H1 (cell line): ENCODE results near the gene PHACTR2. TPM values are rescaled to one million over a fixed set of nuclear protein-coding genes. Genes with fewer than 3 reads are reported as not detected.

Source experiments
- CTCF ChIA-PET: fragments of 300-600 bp; sonication (Branson Sonifier 250); formaldehyde crosslinking; loops from one replicate; lab custom pipeline; 2021; ENCODE audit not compliant: partially characterized antibody; lab: Charles Lee
- POLR2A ChIA-PET: fragments of 300-600 bp; sonication (Branson Sonifier 250); formaldehyde crosslinking; loops from one replicate; lab custom pipeline; 2021; ENCODE audit warnings: inconsistent platforms; ENCODE audit not compliant: partially characterized antibody; lab: Charles Lee
- DNase-seq, 2 experiments: peaks; one replicate each; pipeline versions ENCODE4 v3.0.0 to v3.0.0-alpha.2; 2010 to 2022; ENCODE audit warnings: low spot score in 2 of 2, low read depth in 1 of 2, mixed read lengths in 1 of 2
- FAIRE-seq: peaks from 2 replicates; lab custom pipeline; 2011; peaks lifted over from hg19 to GRCh38; lab: Jason Lieb, UNC
- H2AFZ ChIP-seq: 2 replicates; pipeline ENCODE4 v1.8.1; 2012; ENCODE audit warnings: low read length, inconsistent platforms
- H2AK5ac ChIP-seq: 2 replicates; pipeline ENCODE4 v1.6.1; 2013; ENCODE audit warnings: low read depth, low read length
- H2BK120ac ChIP-seq: replicated peaks from 2 replicates; pipeline ENCODE3; 2013; ENCODE audit warnings: low read depth, low read length, inconsistent platforms
- H2BK12ac ChIP-seq: 2 replicates; pipeline ENCODE4 v1.6.1; 2013; ENCODE audit warnings: low read depth, low read length
- H2BK15ac ChIP-seq: 2 replicates; pipeline ENCODE4 v1.6.1; 2013; ENCODE audit warnings: low read length
- H2BK20ac ChIP-seq: 2 replicates; pipeline ENCODE4 v1.6.1; 2013; ENCODE audit warnings: low read length
- H2BK5ac ChIP-seq: 2 replicates; pipeline ENCODE4 v1.6.1; 2013; ENCODE audit warnings: low read depth, low read length
- H3K14ac ChIP-seq: 2 replicates; pipeline ENCODE4 v1.6.1; 2013; ENCODE audit warnings: inconsistent platforms; ENCODE audit not compliant: insufficient read length
- H3K18ac ChIP-seq: 2 replicates; pipeline ENCODE4 v1.6.1; 2013; ENCODE audit warnings: low read length; ENCODE audit errors: extremely low read depth
- H3K23ac ChIP-seq: 2 replicates; pipeline ENCODE4 v1.6.1; 2013; ENCODE audit warnings: inconsistent platforms; ENCODE audit not compliant: insufficient read length
- H3K23me2 ChIP-seq: 2 replicates; pipeline ENCODE4 v1.6.1; 2013; ENCODE audit warnings: low read depth, low read length
- H3K27ac ChIP-seq: 2 replicates; pipeline ENCODE4 v1.6.1; 2011; ENCODE audit warnings: low read depth, low read length, inconsistent platforms
- H3K27me3 ChIP-seq, 4 experiments: replicated peaks in 1 of 4; 1 replicate in 1 of 4; 2 replicates in 3 of 4; pipeline versions ENCODE4 v1.6.1 to v1.8.1; 2011 to 2013; ENCODE audit warnings: low read length in 3 of 4, mild to moderate bottlenecking in 3 of 4, inconsistent platforms in 2 of 4, mixed read lengths in 2 of 4, moderate library complexity in 1 of 4; ENCODE audit not compliant: control insufficient read depth in 3 of 4, insufficient read depth in 3 of 4; ENCODE audit errors: extremely low read depth in 1 of 4
- H3K36me3 ChIP-seq, 4 experiments: 2 replicates each; pipeline versions ENCODE4 v1.6.1 to v1.8.1; 2011 to 2013; ENCODE audit warnings: mild to moderate bottlenecking in 4 of 4, low read length in 3 of 4, moderate library complexity in 2 of 4, control low read depth in 1 of 4, inconsistent platforms in 1 of 4; ENCODE audit not compliant: insufficient read depth in 4 of 4, control insufficient read depth in 2 of 4
- H3K4ac ChIP-seq: replicated peaks from 2 replicates; pipeline ENCODE3; 2013; ENCODE audit warnings: low read length, low read depth, mixed read lengths, inconsistent platforms; ENCODE audit not compliant: insufficient read length
- H3K4me1 ChIP-seq, 4 experiments: replicated peaks in 1 of 4; 1 replicate in 1 of 4; 2 replicates in 3 of 4; pipeline versions ENCODE4 v1.6.1 to v1.8.1; 2011 to 2013; ENCODE audit warnings: low read length in 3 of 4, inconsistent platforms in 2 of 4, mixed read lengths in 1 of 4; ENCODE audit not compliant: insufficient read depth in 4 of 4, control insufficient read depth in 3 of 4
- H3K4me2 ChIP-seq, 2 experiments: 2 replicates each; pipeline versions ENCODE4 v1.6.1 to v1.8.1; 2011 to 2013; ENCODE audit warnings: low read depth in 2 of 2, low read length in 2 of 2, control low read depth in 1 of 2, inconsistent platforms in 1 of 2, mild to moderate bottlenecking in 1 of 2; ENCODE audit not compliant: insufficient read depth in 1 of 2
- H3K4me3 ChIP-seq, 4 experiments: fragments of 200-600, 300-600 bp in 1 of 4; sonication (generic), shearing (Covaris generic), sonication (Bioruptor Twin) in 1 of 4; 2 replicates each; pipeline versions ENCODE4 v1.5.1 to v1.8.1; 2011 to 2016; ENCODE audit warnings: low read length in 4 of 4, low read depth in 3 of 4, control low read depth in 2 of 4, inconsistent platforms in 2 of 4, mild to moderate bottlenecking in 2 of 4, mixed read lengths in 1 of 4, moderate library complexity in 1 of 4; ENCODE audit not compliant: insufficient read depth in 2 of 4; ENCODE audit errors: extremely low read depth in 1 of 4
- H3K56ac ChIP-seq: replicated peaks from 2 replicates; pipeline ENCODE3; 2013; ENCODE audit warnings: low read depth, mild to moderate bottlenecking, mixed read lengths, low read length, inconsistent platforms; ENCODE audit not compliant: insufficient read length
- H3K79me1 ChIP-seq: 2 replicates; pipeline ENCODE4 v1.6.1; 2013; ENCODE audit warnings: low read depth, low read length, control low read depth
- H3K79me2 ChIP-seq, 2 experiments: 2 replicates each; pipeline versions ENCODE4 v1.6.1 to v1.8.1; 2012 to 2013; ENCODE audit warnings: low read length in 2 of 2, mild to moderate bottlenecking in 2 of 2, inconsistent platforms in 1 of 2; ENCODE audit not compliant: insufficient read depth in 2 of 2, control insufficient read depth in 1 of 2
- H3K9ac ChIP-seq, 4 experiments: replicated peaks in 1 of 4; 1 replicate in 1 of 4; 2 replicates in 3 of 4; pipeline versions ENCODE4 v1.6.1 to v1.8.1; 2011 to 2013; ENCODE audit warnings: low read depth in 3 of 4, low read length in 3 of 4, control low read depth in 2 of 4, mild to moderate bottlenecking in 2 of 4, moderate library complexity in 2 of 4, inconsistent platforms in 1 of 4; ENCODE audit errors: extremely low read depth in 1 of 4
- H3K9me3 ChIP-seq, 2 experiments: 2 replicates each; pipeline versions ENCODE4 v1.6.1 to v1.8.1; 2012 to 2013; ENCODE audit warnings: mild to moderate bottlenecking in 2 of 2, moderate library complexity in 2 of 2, control low read depth in 1 of 2, inconsistent platforms in 1 of 2, low read depth in 1 of 2, low read length in 1 of 2, mixed read lengths in 1 of 2; ENCODE audit not compliant: insufficient read depth in 2 of 2
- H4K20me1 ChIP-seq, 2 experiments: replicated peaks in 1 of 2; 2 replicates each; pipeline versions ENCODE3 to v1.8.1; 2011 to 2013; ENCODE audit warnings: inconsistent platforms in 2 of 2, low read length in 2 of 2, mild to moderate bottlenecking in 1 of 2; ENCODE audit not compliant: insufficient read depth in 2 of 2, control insufficient read depth in 1 of 2
- H4K5ac ChIP-seq: 2 replicates; pipeline ENCODE4 v1.6.1; 2013; ENCODE audit warnings: low read length, low read depth, mixed read lengths, inconsistent platforms; ENCODE audit not compliant: insufficient read length
- H4K8ac ChIP-seq: 2 replicates; pipeline ENCODE4 v1.8.0; 2013; ENCODE audit warnings: mild to moderate bottlenecking, moderate library complexity, low read length, inconsistent platforms; ENCODE audit not compliant: insufficient read depth; ENCODE audit errors: extremely low read depth
- H4K91ac ChIP-seq: replicated peaks from 2 replicates; pipeline ENCODE3; 2013; ENCODE audit warnings: low read length, mixed read lengths, inconsistent platforms; ENCODE audit not compliant: insufficient read length
- BCL11A ChIP-seq, 2 experiments: IDR thresholded peaks; one replicate each; pipeline ENCODE4 v1.6.1; 2011; ENCODE audit warnings: low read depth in 2 of 2, low read length in 2 of 2, mild to moderate bottlenecking in 2 of 2
- CBX5 ChIP-seq: fragments of 300-800, 300-1000 bp; sonication (generic); IDR thresholded peaks from 2 replicates; pipeline ENCODE4 v1.7.1; 2016; ENCODE audit warnings: antibody characterized with exemption, low read length, low read depth
- CHD1 ChIP-seq: IDR thresholded peaks from 2 replicates; pipeline ENCODE4 v1.6.1; 2012; ENCODE audit warnings: low read depth, low read length, improper control_type of control experiment
- CHD2 ChIP-seq: IDR thresholded peaks from 2 replicates; pipeline ENCODE4 v1.6.1; 2012; ENCODE audit warnings: low read length, improper control_type of control experiment
- CTBP2 ChIP-seq: IDR thresholded peaks from 2 replicates; pipeline ENCODE4 v1.7.0; 2011; ENCODE audit warnings: borderline replicate concordance, mild to moderate bottlenecking, moderate library complexity, mixed read lengths, low read length; ENCODE audit not compliant: insufficient read depth, insufficient read length
- MAFK ChIP-seq: IDR thresholded peaks from 2 replicates; pipeline ENCODE4 v1.6.1; 2012; ENCODE audit warnings: low read depth, mild to moderate bottlenecking, improper control_type of control experiment, low read length
- PHF8 ChIP-seq: fragments of 200-600 bp; sonication (generic); conservative IDR thresholded peaks from 2 replicates; pipeline ENCODE4 v1.7.1; 2012; ENCODE audit warnings: low read depth, mild to moderate bottlenecking, inconsistent platforms, low read length, moderate library complexity
- SIN3A ChIP-seq, 2 experiments: IDR thresholded peaks in 1 of 2; conservative IDR thresholded peaks in 1 of 2; 2 replicates each; pipeline ENCODE4 v1.6.1; 2011 to 2012; ENCODE audit warnings: low read length in 2 of 2, improper control_type of control experiment in 1 of 2, low read depth in 1 of 2, mild to moderate bottlenecking in 1 of 2
- SUZ12 ChIP-seq: fragments of 200-600 bp; sonication (generic); IDR thresholded peaks from 2 replicates; pipeline ENCODE4 v1.6.1; 2012; ENCODE audit warnings: mild to moderate bottlenecking, inconsistent platforms, low read length, moderate library complexity, mixed read lengths
- TAF1 ChIP-seq: IDR thresholded peaks from 2 replicates; pipeline ENCODE4 v1.6.1; 2011; ENCODE audit warnings: mild to moderate bottlenecking, low read depth, low read length
- TCF12 ChIP-seq: IDR thresholded peaks from 2 replicates; pipeline ENCODE4 v1.6.1; 2011; ENCODE audit warnings: low read depth, mild to moderate bottlenecking, low read length
- TEAD4 ChIP-seq: IDR thresholded peaks from 2 replicates; pipeline ENCODE4 v1.6.1; 2012; ENCODE audit warnings: low read depth, low read length, inconsistent platforms, mixed read lengths
- YY1 ChIP-seq: IDR thresholded peaks from 2 replicates; pipeline ENCODE4 v1.6.1; 2011; ENCODE audit warnings: low read depth, mild to moderate bottlenecking, low read length
- WGBS, 2 experiments: shearing (Covaris generic) in 1 of 2; methylation state at CpG; one replicate each; pipeline versions ENCODE4 v1.1.6 to v1.1.7; 2013 to 2015; ENCODE audit warnings: low lambda C conversion rate in 2 of 2, mixed read lengths in 2 of 2, inconsistent platforms in 1 of 2, low coverage in 1 of 2, missing lambda C conversion rate in 1 of 2; ENCODE audit not compliant: insufficient replicate concordance in 2 of 2, insufficient coverage in 1 of 2, insufficient read length in 1 of 2; ENCODE audit errors: extremely low coverage in 1 of 2, missing lambda C conversion rate in 1 of 2; 5-methylcytosine and 5-hydroxymethylcytosine counted together
- polyA plus RNA-seq, 7 experiments: library from polyadenylated mRNA; depleted of rRNA in 3 of 7; stranded (reverse) in 5 of 7; unstranded in 2 of 7; fragments of >200 nt in 5 of 7; fragments of 200-250 nt in 2 of 7; gene quantifications; 1 replicate in 5 of 7; 2 replicates in 1 of 7; 4 replicates in 1 of 7; pipeline versions ENCODE4 v1.2.1 to v1.2.3, GENCODE V29; 2011 to 2013; ENCODE audit warnings: missing spikeins in 2 of 7, mixed read lengths in 2 of 7
- total RNA-seq: library from RNA; stranded (reverse); fragmentation: NEBNext Ultra II Directional; extraction: Animal tissue kit (Norgen Biotek cat#: 25700); gene quantifications from 2 replicates; pipeline ENCODE4 v1.2.1, GENCODE V29; 2021

The PHACTR2 gene
- total and polyA plus RNA-seq, 2 of the 8 experiments (the other 6 are each of a cell fraction or from before 2014, with no cell fraction given) = 16.9 to 131 TPM

GRCh38 chr6:143685653-143686052 lies 7.9 kb downstream of the PHACTR2 start:
- H3K9me3 ChIP-seq = peaks cover 4 to 5% of the 10 kb centered on the region in 2 experiments; a peak in 2 of 4 replicates
- H3K4me2 ChIP-seq = no peak overlapping the region
- no peak overlapping the region for H3K56ac ChIP-seq
- no peak overlapping the region for H2BK12ac ChIP-seq
- peaks cover 4% of the 10 kb centered on the region; the same call in 1 of the 2 replicates for H3K79me1 ChIP-seq
- peaks cover 0 to 5% (median 2%) of the 10 kb centered on the region in 4 experiments; a peak in 2 of 8 replicates for H3K36me3 ChIP-seq
- no peak overlapping the region for H3K14ac ChIP-seq
- DNase-seq = no peak
- H4K5ac ChIP-seq = no peak overlapping the region
- H3K4me3 ChIP-seq = no peak overlapping the region
- no peak overlapping the region for H4K8ac ChIP-seq
- ChIA-PET POLR2A (no interaction called here), CTCF (no interaction called here)
- no peaks in the 10 kb centered on the region for H3K23me2 ChIP-seq
- no peak for FAIRE-seq
- H2BK120ac ChIP-seq = no peak overlapping the region
- no peak overlapping the region for H4K91ac ChIP-seq
- H3K4ac ChIP-seq = no peak overlapping the region
- no peak overlapping the region for H3K23ac ChIP-seq
- WGBS, 2 experiments = 96% methylated on average over 6 of the region's 6 CpGs; no CpG with 5 or more reads in 1 of the 2 experiments
- no peak overlapping the region for H3K18ac ChIP-seq
- no peak overlapping the region for H2AFZ ChIP-seq
- TF ChIP-seq CBX5 (no peak), SIN3A (conservative IDR thresholded peaks at IDR 0.05 in 1 of 2, IDR thresholded peaks at IDR 0.05 in 1 of 2; ENCODE audit: low read depth in 1 of 2, low read length in 2 of 2) (no peak), TAF1 (no peak), CHD1 (no peak), TCF12 (no peak), YY1 (no peak), CTBP2 (no peak), TEAD4 (no peak), BCL11A (IDR thresholded peaks at IDR 0.05; ENCODE audit: low read depth in 2 of 2, low read length in 2 of 2) (no peak), MAFK (no peak), PHF8 (no peak), SUZ12 (no peak), CHD2 (no peak)
- peaks cover 0 to 19% (median 11%) of the 10 kb centered on the region in 4 experiments; a peak in 5 of 7 replicates for H3K4me1 ChIP-seq
- H2BK20ac ChIP-seq = no peak overlapping the region
- H4K20me1 ChIP-seq = no peaks in the 10 kb centered on the region
- H3K27ac ChIP-seq = no peak overlapping the region
- H3K9ac ChIP-seq = no peak overlapping the region
- H3K27me3 ChIP-seq = no peaks in the 10 kb centered on the region
- H3K79me2 ChIP-seq = peaks cover 13 to 98% of the 10 kb centered on the region in 2 experiments
- H2BK15ac ChIP-seq = no peak overlapping the region
- H2BK5ac ChIP-seq = no peak overlapping the region
- no peak overlapping the region for H2AK5ac ChIP-seq
